GM12891 (cell line): Measurements from ENCODE around the gene FKTN.
A peak's percentile ranks its signal among the peaks of the same experiment; 100 is the strongest.

ENCODE experiments used
- PAX5 ChIP-seq: IDR thresholded peaks from 2 replicates; pipeline ENCODE4 v1.6.1; 2011; ENCODE audit warnings: low read length, moderate library complexity, mild to moderate bottlenecking; ENCODE audit not compliant: insufficient read depth, severe bottlenecking
- POLR2A ChIP-seq: IDR thresholded peaks from 2 replicates; pipeline ENCODE4 v1.6.1; 2011; ENCODE audit warnings: low read depth, low read length, control low read depth
- POLR2AphosphoS5 ChIP-seq: IDR thresholded peaks from 2 replicates; pipeline ENCODE4 v1.6.1; 2011; ENCODE audit warnings: low read depth, low read length, control low read depth
- SPI1 ChIP-seq: IDR thresholded peaks from 2 replicates; pipeline ENCODE4 v1.6.1; 2011; ENCODE audit warnings: low read depth, low read length, control low read depth
- TAF1 ChIP-seq: IDR thresholded peaks from 2 replicates; pipeline ENCODE4 v1.6.1; 2011; ENCODE audit warnings: low read depth, low read length, control low read depth

DNA sequence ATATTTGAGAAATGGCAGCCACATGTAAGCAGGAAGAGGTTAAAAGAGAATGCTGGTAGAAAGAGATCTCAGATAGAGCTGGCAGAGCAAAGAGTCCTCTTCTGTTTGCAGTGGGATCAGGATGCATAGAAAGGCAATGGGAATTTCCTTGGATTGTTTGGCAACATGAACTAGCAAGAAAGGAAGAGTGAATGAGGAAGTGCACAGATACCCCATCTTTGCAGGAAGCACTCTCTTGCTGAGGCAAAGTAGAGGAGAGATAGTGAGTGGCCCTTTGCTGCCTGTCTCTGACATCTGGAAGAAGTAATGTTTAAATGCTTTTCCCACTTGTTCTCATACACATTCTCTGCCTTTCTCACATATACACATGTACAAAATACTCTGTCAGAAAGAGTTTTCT lies 14.5 kb downstream of the FKTN start:
- TF ChIP-seq TAF1 (no peak), POLR2A (no peak), POLR2AphosphoS5 (no peak), SPI1 (peak; percentile 50; the same call in 1 of the 2 replicates), PAX5 (no peak)
